HG02885 (cell line): ENCODE measurements around the gene POLR2E.
A peak's percentile ranks its signal among the peaks of the same experiment; 100 is the strongest.
"Not testable (repeated sequence)": the region's sequence is repeated elsewhere in the genome, so short reads cannot be mapped to it uniquely, and the experiment has no call there.

Experiments
- ATAC-seq: cut with Tn5 transposase; IDR thresholded peaks from one replicate; pipeline ENCODE4 v1.9.1; 2021; ENCODE audit warnings: mild to moderate bottlenecking; ENCODE audit not compliant: unreplicated experiment, poor library complexity

The POLR2E gene

DNA sequence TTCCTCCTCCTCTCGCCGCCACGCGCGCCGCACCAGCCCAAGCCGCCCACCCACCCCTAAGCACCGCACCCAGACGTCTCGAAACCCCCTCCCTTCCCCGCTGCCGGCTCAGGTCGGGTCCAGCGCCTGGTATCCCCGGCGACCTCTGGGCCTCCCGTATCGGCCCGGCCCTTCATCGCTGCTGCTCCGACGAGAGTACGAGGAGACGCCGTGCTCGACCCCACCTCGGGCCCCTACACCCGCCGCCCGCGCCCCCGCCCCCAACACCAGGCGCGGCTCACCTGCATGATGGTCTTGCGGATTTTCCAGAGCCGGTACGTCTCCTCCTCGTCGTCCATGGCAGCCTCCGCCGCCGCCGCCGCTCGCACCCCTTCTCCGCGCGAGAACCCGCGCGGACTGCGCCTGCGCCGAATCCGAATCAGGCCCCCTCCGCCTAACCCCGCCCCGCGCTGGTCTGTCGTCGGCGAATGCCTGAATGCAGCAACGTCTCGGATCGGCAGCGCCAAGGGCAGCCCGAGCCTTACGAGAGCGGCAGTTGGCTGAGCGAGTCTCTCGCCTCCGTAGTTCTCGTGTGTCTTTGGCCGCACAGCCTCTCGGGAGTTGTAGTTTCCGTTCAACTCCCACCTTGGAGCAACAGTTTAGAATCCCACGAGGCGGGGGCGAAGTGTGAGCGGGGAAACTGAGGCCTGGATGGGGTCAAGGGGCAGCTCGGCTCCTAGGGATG is at the start of gene POLR2E:
Gene POLR2E (minus strand): TSS at position 398 of the 724 bp plus-strand sequence. CDS start 60 bp downstream, at position 338.
- ATAC-seq, result peak; percentile 87

DNA sequence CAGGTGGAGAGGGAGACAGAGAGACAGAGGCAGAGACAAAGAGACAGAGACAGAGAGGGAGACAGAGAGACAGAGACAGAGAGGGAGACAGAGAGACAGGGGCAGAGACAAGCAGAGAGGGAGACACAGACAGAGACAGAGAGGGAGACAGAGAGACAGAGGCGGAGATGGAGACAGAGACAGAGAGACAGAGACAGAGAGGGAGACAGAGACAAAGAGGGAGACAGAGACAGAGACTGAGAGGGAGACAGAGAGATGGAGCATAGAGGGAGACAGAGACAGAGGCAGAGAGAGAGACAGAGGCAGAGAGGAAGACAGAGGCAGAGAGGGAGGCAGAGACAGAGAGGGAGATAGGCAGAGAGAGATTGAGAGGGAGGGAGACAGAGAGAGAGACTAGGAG is 49.6 kb upstream of the POLR2E start:
- ATAC-seq, result no peak

DNA sequence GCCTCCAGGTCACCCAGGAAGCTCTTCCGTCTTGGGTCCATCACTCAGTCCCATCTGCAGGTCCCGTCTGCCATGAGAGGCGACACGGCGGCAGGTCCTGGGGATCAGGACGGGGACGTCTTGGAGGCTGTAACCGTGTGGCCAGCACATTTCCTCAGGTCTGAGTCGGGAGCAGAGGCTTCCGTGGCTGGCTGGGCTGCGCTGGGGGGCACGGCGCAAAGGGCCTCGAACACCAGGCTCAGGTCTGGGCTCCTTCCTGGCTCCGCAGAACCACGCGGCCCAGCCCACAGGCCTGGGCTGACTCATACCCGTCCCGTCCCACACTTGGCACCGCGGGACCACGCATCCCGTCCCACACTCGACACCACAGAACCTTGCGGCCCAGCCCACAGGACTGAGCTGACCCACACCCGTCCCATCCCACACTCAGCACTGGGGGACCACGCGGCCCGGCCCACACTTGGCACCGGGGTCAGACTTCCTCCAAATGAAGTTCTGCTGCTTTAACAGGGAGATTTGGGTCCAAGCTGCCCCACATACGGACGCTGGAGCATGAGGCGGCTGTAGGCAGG is 48.7 kb upstream of the POLR2E start:
- no peak for ATAC-seq

DNA sequence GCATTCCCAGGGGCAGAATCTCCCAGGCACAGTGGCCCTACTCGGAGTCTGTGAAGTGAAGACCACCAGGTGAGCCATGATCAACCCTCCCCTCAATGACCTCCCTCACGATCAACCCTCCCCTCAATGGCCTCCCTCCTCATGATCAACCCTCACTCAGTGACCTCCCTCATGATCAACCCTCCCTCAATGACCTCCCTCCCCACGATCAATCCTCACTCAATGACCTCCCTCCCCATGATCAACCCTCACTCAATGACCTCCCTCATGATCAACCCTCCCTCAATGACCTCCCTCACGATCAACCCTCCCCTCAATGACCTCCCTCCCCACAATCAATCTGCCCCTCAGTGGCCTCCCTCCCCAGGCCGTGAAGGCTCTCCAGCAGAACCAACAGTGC is 46.8 kb upstream of the POLR2E start:
- no peak for ATAC-seq

DNA sequence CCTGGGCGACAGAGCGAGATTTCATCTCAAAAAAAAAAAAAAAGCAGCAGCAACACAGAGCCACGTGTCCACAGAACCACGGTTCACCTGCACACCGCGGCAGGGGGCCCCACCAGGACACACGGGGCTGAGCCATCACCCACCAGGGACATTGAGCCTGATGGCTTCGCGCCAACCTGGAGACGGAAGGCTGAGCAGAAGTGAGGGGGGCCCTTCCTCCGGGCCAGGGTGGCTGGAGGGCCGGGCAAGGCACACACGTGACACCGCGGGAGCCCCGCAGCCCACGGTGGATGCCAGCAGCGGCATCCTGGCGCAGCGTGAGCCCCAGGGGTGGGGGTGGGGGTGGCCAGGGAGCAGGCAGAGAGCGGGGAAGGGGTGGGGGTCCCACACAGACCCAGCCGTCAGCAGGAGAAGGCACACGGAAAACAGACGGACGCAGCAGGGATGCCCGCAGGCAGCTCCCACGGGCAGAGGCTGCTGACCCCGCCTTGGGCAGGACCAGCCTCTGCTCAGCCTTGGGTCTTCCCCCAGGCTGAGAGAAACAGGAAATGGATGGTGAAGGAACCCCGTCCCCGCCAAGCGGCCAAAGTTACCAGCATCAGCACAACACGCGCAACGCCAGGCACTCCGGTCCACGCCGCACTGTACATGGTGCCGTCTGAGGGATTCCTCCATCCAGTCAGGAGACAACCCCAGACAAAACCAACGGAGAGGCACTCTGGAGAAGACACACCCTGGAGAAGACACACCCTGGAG is 45.3 kb upstream of the POLR2E start:
- no peak for ATAC-seq

GRCh38 chr19:1139126-1139525 is 44.0 kb upstream of the POLR2E start:
- ATAC-seq, result no peak

DNA sequence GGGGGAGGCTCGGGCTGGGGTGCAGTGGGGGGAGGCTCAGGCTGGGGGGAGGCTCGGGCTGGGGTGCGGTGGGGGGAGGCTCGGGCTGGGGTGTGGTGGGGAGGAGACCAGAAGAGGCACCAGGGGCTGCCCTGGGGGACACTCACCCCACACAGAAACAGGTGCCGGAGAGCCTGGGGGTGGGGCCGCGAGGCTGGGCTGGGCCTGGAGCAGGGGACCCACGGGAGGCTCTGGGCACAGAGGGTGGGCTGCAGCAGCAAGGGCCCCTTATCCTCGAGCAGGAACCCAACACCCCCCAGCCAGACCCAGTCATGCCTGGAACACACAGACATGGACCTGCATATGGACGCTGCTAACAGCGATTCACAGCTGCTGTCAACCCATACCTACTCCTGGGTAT is 42.9 kb upstream of the POLR2E start:
- ATAC-seq, result no peak

- ATAC-seq, result no peak
These were observed 41.6 kb upstream of the POLR2E start for GRCh38 chr19:1136621-1137317.

DNA sequence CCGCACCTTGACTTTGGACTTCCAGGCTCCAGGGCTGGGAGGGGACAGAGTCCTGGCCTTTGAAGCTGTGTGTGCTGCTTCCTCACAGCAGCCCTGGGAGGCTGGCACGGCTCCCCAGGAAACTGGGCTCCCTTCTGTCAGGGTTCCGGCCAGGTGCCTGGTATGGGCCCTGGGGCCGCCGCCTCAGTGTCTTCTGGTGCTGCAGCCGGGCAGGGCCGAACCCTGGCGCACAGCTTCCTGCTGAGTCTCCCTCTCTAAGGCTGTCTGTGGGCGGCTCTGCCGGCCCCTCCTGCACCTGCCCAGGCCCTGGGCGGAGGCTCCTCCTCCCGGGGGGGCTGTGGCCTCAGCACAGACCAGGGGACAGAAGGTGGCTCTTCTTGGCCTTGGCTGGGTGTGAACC is 41.0 kb upstream of the POLR2E start:
- no peak for ATAC-seq

DNA sequence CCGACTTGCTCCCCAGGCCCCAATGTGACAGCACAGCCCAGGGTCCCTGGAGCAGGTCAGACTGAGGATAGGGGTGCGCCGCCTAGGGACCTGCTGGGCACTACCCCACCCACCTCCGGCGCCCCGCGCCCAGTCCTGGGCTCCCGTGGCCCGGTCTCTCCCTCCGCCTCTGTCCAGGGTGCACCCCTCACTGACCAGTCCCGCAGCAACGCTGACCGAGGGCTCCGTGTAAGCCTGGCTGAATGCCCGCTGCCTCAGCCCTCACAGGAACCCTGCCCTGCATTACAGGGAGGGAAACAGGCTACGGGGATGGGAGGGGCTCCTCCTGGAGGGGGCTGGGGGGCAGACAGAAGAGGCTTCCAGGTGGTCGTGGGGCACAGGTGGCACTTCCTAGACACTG is 40.3 kb upstream of the POLR2E start:
- ATAC-seq, result no peak

DNA sequence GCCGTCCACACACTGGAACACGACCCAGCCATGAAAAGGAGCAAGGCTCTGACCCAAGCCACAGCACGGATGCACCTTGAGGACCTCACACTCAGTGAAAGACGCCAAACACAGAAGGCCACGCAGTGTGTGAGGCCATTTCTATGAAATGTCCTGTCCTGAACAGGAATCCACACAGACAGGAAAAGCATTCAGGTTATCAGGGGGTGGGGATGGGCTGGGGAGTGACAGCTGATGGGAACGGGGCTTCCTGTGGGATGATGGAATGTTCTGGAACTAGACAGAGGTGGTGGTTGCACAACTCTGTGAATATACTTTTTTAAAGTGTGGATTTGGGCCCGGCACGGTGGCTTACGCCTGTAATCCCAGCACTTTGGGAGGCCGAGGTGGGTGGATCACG is 39.3 kb upstream of the POLR2E start:
- ATAC-seq, result no peak

DNA sequence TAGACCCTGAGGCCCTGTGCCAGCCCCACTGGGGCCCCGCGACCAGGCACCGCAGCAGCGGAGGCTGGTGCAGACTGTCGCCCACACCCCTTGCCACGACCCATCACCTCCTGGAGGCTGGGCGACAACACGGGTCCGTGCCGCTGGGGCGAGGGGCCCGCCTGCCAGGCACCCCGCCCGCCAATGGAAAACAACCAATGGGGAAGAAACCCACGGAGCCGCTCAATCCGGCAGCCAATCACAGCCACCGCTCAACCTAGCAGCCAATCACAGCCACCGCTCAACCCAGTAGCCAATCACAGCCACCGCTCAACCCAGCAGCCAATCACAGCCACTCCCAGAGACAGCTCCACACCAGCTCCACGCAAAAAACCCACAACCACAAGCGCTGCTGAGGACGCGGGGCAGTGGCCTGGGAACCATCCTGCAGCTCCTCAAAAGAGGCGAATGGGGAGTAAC is 38.3 kb upstream of the POLR2E start:
- ATAC-seq, result peak; percentile 76

DNA sequence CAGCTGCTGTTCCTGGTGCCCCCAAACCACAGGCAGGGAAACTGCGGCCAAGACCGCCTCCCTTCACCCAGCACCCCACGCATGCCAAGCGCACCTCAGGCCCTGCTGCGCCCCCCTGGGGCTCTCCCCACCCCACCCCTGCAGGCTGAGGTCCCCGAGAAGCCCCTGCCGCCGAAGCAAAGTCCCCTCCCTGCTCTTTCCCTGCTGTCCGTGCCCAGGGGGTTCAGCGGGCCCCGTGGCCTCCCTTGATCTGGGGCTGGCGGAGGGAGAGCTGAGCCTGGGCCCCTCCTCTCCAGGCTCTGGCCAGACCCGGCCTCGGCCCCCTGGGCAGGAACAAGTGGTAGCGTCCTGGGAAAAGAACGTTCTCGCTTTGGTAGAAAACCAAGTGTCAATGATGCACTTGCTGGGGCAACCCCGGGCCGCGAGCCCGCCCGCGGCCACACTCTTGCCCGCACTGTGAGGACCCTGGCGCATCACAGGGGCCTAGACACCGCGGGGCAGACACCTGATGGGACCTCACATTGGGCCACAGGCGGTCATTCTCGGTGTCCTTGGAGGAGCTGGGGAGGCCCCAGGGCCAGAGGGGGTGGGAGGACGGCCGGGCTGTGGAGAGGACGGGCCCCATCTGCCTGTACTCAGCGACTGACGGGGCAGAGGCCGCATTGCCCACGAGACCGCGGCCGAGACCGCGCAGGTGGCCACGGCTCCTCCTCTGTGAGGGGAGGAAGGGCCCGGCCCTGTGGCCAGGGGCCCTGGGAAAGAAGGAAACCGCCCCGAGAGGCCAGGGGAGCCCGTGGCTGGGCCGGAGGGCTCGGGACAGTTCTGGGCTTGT is 37.6 kb upstream of the POLR2E start:
- ATAC-seq, result peak; percentile 7

DNA sequence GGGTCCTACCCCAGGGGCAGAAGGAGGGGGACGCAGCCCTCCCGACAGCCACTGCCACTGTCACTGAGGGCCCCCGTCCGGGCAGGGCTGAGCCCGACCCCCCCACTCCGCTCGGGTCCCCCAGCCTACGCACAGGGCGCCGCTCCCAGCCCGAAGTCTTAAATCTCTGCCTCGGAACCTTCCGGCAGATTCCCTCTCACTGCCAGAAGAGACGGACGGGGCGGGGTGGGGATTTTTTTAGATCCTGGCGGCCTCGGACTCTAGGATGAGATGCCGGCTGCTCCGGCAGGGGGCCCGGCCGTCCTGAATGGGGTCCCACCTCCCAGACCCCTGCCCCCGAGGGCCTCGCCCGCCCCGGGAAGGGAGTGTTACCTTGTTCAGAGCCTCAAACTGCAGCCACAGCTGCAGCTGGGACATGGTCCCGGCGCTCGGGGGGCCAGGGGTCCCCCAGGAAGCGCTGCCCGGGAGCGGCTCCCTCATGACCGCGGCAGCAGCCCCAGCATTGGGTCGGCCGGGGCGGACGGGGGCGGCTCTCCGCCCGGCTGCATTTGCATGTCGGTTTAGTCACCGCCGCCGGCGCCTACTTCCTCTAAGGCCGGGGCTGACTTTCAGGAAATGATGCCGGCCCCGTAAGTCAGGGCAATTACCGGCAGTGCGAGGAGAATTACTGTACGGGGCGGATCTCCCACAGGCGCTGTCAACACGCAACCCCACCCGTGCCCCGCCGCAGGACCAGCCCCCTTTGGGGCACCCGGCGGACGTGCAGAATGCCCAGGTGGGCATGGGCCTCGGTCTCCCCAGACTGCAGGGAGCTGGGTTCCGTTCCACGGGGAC is 36.8 kb upstream of the POLR2E start:
- ATAC-seq, result peak; percentile 46

- ATAC-seq, result no peak
These were observed 35.9 kb upstream of the POLR2E start for GRCh38 chr19:1130771-1131717.

DNA sequence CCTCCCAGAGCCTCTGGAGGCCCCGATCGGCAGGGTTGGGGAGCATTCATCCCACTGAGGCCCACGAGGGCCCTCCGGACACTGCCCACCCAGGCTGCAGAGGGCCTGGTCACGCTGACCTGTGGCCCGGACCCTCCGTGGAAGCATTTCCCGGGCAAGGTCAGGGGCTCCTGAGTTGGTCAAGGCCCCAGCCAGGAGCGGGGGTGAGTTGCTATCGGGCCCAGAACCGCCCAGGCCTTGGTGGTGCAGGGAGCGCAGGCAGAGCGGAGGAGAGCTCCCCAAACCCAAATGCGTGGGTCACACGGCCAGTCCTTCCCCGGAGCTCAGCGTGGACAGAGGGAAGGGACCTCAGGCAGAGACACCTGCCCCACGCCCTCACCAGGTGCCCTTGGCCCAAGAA is 34.4 kb upstream of the POLR2E start:
- no peak for ATAC-seq

DNA sequence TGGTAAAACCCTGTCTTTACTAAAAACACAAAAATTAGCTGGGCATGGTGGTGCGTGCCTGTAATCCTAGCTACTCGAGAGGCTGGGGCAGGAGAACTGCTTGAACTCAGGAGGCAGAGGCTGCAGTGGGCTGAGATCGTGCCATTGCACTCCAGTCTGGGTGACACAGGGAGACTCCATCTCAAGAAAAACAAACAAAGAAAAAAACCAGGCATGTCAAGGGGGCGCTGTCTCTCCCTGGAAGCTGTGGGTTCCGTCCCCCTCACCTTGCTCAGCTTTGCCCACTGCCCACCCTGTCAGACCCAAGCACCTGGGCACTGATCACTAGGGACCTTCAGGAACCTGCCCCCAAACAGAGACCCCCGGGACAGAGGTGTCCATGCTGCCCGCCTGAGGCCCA is 33.9 kb upstream of the POLR2E start:
- ATAC-seq, result not testable (repeated sequence)

DNA sequence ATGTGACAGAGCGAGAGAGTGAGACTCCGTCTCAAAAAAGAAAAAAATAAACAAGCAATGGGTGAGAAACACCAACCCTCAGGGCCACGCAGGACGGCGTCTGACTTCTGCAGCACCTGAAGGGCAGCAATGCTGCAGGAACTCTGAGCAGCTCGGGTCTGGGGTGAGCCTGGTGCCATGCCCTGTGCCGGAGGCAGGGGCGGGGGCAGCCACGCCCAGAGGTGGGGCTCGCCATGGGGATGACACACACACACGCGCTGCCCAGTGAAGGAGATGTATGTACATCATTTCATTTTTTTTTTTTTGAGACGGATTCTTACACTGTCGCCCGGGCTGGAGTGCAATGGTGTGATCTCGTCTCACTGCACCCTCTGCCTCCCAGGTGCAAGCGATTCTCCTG is 32.9 kb upstream of the POLR2E start:
- ATAC-seq, result no peak
